Measurements from ENCODE around the gene CCDC187.

The CCDC187 gene

DNA sequence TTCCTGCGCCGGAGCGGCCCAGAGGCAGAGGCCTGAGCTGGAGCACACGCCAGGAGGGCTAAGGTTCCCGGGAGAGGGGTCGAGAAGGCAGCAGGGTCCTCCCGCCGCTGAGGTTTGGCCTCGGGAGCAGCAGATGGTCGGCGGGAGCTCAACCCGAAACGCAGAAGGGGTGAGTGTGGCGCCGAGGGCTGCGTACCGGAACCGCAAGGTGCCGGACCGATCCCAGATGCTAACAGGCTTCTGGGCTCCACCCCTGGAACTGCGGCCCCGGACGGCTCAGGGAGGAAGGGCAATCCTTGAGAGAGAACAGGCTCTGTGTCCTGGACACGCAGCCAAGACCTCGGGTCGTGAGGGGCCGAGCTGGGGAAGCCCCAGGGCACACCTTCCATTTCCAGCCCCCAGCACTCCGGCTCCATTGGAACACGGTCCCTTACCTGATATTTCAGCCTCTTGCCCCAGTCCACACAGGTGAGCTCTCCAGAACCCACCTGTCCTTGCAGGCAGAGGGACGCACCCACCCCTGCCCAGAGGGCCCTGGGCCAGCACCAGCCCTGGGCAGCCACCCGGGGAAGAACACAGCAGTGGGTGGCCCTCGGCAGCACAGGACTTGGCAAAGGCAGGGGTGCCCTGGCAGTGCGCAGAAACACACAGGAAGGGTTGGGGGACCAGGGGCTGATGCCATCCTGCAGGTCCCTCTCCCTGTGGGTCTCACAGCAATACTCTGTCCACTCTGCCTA is 100.3 kb downstream of the CCDC187 start:
- no peak for DNase-seq

- DNase-seq = no peak
Observed at GRCh38 chr9:136202454-136203407, 101.2 kb downstream of the CCDC187 start.

DNA sequence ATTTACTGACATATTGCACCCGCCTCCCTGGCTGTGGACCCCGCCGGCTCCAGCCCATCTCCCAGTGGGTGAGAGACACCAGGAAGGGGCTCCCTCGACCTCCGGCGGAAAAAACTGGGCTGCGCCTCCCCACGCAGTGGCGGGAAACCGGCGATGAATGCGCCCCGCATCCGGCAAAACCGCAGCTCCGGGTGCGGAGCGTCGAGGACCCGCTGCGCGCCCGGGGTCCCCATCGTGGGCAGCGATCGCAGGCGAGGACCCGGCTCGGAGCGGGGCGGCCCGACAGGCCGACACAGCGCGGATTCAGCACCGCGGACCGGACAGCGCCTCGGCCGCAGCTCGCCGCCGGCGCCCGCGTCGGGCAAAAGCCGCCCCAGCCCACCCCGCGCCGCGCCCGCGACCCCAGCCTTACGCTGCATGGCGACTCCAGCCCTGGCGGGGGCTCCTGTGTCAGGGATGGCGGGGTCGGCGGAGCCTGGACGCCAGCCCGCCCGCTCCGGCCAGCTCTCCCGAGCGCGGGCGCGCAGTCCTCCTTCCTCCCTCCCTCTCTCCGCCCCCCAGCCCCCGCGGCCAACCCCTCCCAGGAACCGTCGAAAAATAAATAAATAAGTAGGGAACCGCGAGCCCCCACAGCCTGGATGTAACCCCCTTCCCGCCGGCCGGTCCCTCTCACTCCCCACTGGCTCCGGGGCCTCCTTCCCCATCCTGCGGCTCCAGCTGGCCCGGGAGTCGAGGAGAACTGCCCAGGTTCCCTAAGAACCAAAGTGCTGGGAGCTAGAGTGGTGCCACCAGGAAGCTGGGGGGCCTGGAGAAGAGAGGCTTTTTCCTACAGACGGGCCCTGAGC is 102.1 kb downstream of the CCDC187 start:
- no peak for DNase-seq

DNA sequence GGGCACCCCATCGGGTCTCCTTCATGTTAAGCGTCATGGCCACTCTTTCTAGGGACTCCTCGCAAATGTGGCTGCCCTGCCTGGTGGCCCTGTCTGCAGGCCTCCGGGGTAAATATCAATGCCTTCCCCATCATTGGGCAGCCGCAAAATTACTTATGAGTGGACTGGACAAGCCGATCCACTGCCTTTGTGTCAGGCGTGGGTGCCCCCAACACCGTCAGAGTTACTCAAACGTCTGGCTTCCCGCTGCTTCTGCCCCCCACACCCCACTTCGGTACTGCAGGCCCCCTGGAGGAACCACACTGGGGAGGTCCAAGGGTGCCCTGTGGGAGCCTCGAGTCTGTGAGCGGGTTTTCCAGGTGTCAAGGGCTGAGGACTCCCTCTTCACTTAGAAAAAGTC is 102.7 kb downstream of the CCDC187 start:
- DNase-seq = no peak

DNA sequence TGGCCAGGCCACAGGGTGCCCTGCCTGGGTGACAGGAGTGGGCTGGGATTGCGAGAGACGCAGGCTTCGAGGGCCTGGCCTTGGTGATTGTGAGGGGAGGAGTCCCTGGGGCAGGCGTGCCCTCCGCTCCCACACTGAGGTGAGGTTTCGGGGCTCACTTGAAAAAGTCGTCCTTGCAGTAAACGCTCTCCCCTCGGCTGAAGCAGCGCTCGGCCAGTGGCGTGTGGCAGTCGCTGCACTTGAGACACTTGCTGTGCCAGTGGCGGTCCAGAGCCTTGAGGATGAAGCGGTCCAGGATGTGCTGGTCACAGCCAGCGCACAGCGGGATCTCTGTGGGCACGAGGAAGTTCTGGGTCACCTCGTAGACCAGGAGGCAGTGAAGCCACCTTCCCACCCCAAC is 103.5 kb downstream of the CCDC187 start:
- DNase-seq = no peak
